Activated T-cell treated with anti-CD3 and anti-CD28 coated beads, Interleukin-2, amount 50 U/mL, for 1 hour (primary cell): ENCODE data around the gene PRKAR2B.
"Not testable (repeated sequence)": the region's sequence is repeated elsewhere in the genome, so short reads cannot be mapped to it uniquely, and the experiment has no call there.

Experiments used
- DNase-seq: peaks from one replicate; pipeline ENCODE4 v3.0.0-alpha.2; 2020

The PRKAR2B gene

GRCh38 chr7:107128217-107128616 is 83.7 kb downstream of the PRKAR2B start:
- no peak for DNase-seq

GRCh38 chr7:107128748-107129147 is 84.2 kb downstream of the PRKAR2B start:
- no peak for DNase-seq

GRCh38 chr7:107130487-107131220 is 86.1 kb downstream of the PRKAR2B start:
- no peak for DNase-seq

- no peak for DNase-seq
These were observed 88.9 kb downstream of the PRKAR2B start for GRCh38 chr7:107133396-107133795.

- DNase-seq: no peak
These were observed 94.4 kb downstream of the PRKAR2B start for GRCh38 chr7:107138696-107139420.

GRCh38 chr7:107143875-107144274 is 99.4 kb downstream of the PRKAR2B start:
- not testable (repeated sequence) for DNase-seq

- no peak for DNase-seq
These were observed 100.7 kb downstream of the PRKAR2B start for GRCh38 chr7:107145067-107145838.

- DNase-seq: peak; percentile 36
These were observed 103.2 kb downstream of the PRKAR2B start for GRCh38 chr7:107147464-107148393.

GRCh38 chr7:107148721-107149120 is 104.2 kb downstream of the PRKAR2B start:
- DNase-seq: no peak

- no peak for DNase-seq
These were observed 105.4 kb downstream of the PRKAR2B start for GRCh38 chr7:107149863-107150262.

- DNase-seq: peak; percentile 71
These were observed 106.0 kb downstream of the PRKAR2B start for GRCh38 chr7:107150375-107151073.

GRCh38 chr7:107151538-107151937 is 107.0 kb downstream of the PRKAR2B start:
- DNase-seq: no peak

- DNase-seq: no peak
These were observed 107.5 kb downstream of the PRKAR2B start for GRCh38 chr7:107152011-107152410.

GRCh38 chr7:107154826-107155225 is 110.3 kb downstream of the PRKAR2B start:
- DNase-seq: no peak

GRCh38 chr7:107155726-107156125 is 111.2 kb downstream of the PRKAR2B start:
- not testable (repeated sequence) for DNase-seq

GRCh38 chr7:107157091-107157490 is 112.6 kb downstream of the PRKAR2B start:
- no peak for DNase-seq

- no peak for DNase-seq
These were observed 113.5 kb downstream of the PRKAR2B start for GRCh38 chr7:107158028-107158427.

GRCh38 chr7:107160389-107160788 is 115.9 kb downstream of the PRKAR2B start:
- no peak for DNase-seq

GRCh38 chr7:107161415-107161814 is 116.9 kb downstream of the PRKAR2B start:
- DNase-seq: no peak

GRCh38 chr7:107162475-107162874 is 118.0 kb downstream of the PRKAR2B start:
- DNase-seq: no peak

GRCh38 chr7:107164092-107164491 is 119.6 kb downstream of the PRKAR2B start:
- no peak for DNase-seq

- no peak for DNase-seq
These were observed 120.8 kb downstream of the PRKAR2B start for GRCh38 chr7:107165341-107165740.
